Effector memory CD8-positive, alpha-beta T cell (primary cell): ENCODE results near the gene MYO15B.

Source experiments
- ATAC-seq: fragments of 150-1000 bp; cut with Tn5 transposase; replicated peaks from 2 replicates; pipeline ENCODE4 v1.10.0; 2021; ENCODE audit warnings: mild to moderate bottlenecking, moderate library complexity
- DNase-seq, 3 experiments: peaks; one replicate each; pipeline ENCODE4 v3.0.0; 2021
- H3K27ac Mint-ChIP-seq, 2 donors: one replicate each; pipeline ENCODE4 v1.8.0; 2022; ENCODE audit warnings: mild to moderate bottlenecking in 2 of 2, mixed read lengths in 2 of 2, moderate library complexity in 2 of 2
- H3K27me3 Mint-ChIP-seq, 2 donors: one replicate each; pipeline ENCODE4 v1.8.0; 2022; ENCODE audit warnings: mixed read lengths in 2 of 2
- H3K36me3 Mint-ChIP-seq: one replicate; pipeline ENCODE4 v1.8.0; 2022; ENCODE audit warnings: mild to moderate bottlenecking, moderate library complexity, mixed read lengths; ENCODE audit not compliant: insufficient read depth
- H3K4me1 Mint-ChIP-seq, 2 donors: one replicate each; pipeline ENCODE4 v1.8.0; 2022; ENCODE audit warnings: low read depth in 2 of 2, mixed read lengths in 2 of 2
- H3K4me3 Mint-ChIP-seq, 2 donors: one replicate each; pipeline ENCODE4 v1.8.0; 2022; ENCODE audit warnings: mild to moderate bottlenecking in 2 of 2, mixed read lengths in 2 of 2, moderate library complexity in 2 of 2
- H3K9me3 Mint-ChIP-seq, 2 donors: one replicate each; pipeline ENCODE4 v1.8.0; 2022; ENCODE audit warnings: mixed read lengths in 2 of 2

MYO15B gene

DNA sequence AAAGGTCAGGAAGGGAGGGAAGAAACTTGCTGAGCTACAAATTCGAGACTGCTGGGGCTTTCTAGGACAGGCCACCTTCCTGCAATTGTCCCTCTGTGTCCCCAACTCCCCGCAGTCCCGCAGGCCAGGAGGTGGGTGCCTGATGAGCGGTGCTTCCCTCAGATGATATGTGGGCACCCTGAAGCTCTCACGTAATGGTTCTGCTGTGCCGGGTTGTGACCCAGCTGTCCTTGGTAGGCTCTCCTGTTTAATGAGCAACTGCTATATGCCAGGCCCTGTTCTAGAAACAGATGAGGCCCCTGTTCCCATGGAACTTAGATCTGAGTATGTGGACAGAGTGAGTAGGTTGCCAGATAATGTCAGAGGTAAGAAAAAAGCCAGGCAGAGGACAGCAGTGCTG is 22.0 kb upstream of the MYO15B start:
- Mint-ChIP-seq H3K27ac (peak overlapping the region in 1 of 2 donors; percentile 23), H3K4me3 (no peak overlapping the region), H3K9me3 (no peaks in the 10 kb centered on the region)

DNA sequence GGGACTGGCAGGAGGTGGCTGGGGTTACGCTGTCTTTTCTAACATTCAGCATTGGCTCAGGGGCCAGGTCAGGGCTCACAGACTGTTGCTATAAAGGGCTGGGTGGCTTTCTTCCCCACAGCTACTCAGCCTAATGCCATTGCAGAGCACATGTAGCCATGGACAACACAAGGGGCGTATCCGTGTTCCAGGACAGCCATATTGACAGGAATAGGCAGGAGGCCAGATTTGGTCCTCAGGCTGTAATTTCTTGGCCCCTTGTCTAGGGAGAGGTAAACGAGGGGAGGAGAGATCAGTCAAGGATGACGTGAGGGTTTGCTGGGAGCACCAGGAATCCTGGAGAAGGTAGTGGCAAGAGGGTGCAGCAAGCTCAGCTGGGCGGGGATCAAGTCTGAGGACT is 21.2 kb upstream of the MYO15B start:
- peaks cover 0 to 3% of the 10 kb centered on the region in 2 donors for H3K4me1 Mint-ChIP-seq
- H3K9me3 Mint-ChIP-seq: no peaks in the 10 kb centered on the region
- no peaks in the 10 kb centered on the region for H3K27me3 Mint-ChIP-seq
- no peak overlapping the region for H3K4me3 Mint-ChIP-seq
- DNase-seq: no peak
- H3K27ac Mint-ChIP-seq: no peak overlapping the region
- ATAC-seq: no peak
- peaks cover 34% of the 10 kb centered on the region for H3K36me3 Mint-ChIP-seq

More for the DNA sequence above, 22.0 kb upstream of the MYO15B start:
- DNase-seq (no peak), ATAC-seq (no peak)
- no peaks in the 10 kb centered on the region for H3K27me3 Mint-ChIP-seq
- peaks cover 0 to under 1% of the 10 kb centered on the region in 2 donors for H3K4me1 Mint-ChIP-seq
- H3K36me3 Mint-ChIP-seq: peaks cover 30% of the 10 kb centered on the region

DNA sequence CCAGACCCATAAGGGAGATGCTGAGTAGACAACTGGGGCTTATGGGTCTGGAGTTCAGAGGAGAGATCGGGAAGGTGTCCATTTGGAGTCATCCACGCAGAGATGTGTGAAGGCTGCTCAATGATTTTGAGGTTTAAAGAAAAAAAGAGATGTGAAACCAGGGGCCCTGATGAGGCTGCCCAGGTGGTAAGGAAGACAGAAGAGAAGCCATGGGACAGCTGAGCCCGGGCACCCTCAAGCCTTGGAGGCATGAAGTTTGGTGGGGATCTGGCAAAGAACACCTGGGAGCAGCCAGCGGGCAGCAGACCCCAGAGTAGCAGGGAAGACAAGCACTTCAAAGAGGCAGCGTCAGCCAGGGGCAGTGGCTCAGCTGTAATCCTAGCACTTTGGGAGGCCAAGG is 20.8 kb upstream of the MYO15B start:
- H3K27ac Mint-ChIP-seq: no peak overlapping the region
- no peak overlapping the region for H3K4me3 Mint-ChIP-seq
- DNase-seq (no peak), ATAC-seq (no peak)
- no peaks in the 10 kb centered on the region for H3K27me3 Mint-ChIP-seq
- peaks cover 37% of the 10 kb centered on the region for H3K36me3 Mint-ChIP-seq
- no peaks in the 10 kb centered on the region for H3K9me3 Mint-ChIP-seq
- peaks cover 0 to 3% of the 10 kb centered on the region in 2 donors for H3K4me1 Mint-ChIP-seq

GRCh38 chr17:75568412-75569255 is 19.0 kb upstream of the MYO15B start:
- Mint-ChIP-seq H3K9me3 (no peaks in the 10 kb centered on the region), H3K27ac (peak overlapping the region in 1 of 2 donors; percentile 23), H3K36me3 (peaks cover 41% of the 10 kb centered on the region), H3K4me1 (peaks cover 0 to 3% of the 10 kb centered on the region in 2 donors), H3K27me3 (no peaks in the 10 kb centered on the region), H3K4me3 (no peak overlapping the region)
- no peak for ATAC-seq
- no peak for DNase-seq

DNA sequence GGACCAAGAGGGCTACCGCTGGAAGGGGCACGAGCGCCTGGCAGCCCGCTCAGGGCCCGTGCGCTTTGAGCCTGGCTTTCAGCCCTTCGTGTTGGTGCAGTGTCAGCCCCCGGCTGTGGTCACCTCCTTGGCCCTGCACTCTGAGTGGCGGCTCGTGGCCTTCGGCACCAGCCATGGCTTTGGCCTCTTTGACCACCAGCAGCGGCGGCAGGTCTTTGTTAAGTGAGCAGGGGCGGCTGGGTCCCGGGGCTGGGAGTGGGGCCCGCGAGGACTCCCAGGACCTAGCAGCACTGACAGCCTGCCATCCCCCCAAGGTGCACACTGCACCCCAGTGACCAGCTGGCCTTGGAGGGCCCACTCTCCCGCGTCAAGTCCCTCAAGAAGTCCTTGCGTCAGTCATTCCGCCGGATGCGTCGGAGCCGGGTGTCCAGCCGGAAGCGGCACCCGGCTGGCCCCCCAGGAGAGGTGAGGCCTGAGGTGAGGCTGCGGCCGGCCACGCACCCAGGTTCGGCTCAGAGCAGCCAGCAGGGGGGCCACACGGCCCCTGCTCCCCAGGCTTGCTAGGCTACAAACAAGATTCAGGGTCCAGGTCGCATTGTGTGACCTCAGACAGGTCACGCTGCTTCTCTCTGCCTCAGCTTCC is 17.4 kb upstream of the MYO15B start:
- Mint-ChIP-seq H3K36me3 (peaks cover 35% of the 10 kb centered on the region), H3K4me3 (no peak overlapping the region), H3K27ac (no peak overlapping the region), H3K4me1 (peaks cover 0 to 3% of the 10 kb centered on the region in 2 donors), H3K9me3 (no peaks in the 10 kb centered on the region), H3K27me3 (no peaks in the 10 kb centered on the region)
- ATAC-seq (no peak), DNase-seq (no peak)

GRCh38 chr17:75570772-75571171 is 16.8 kb upstream of the MYO15B start:
- Mint-ChIP-seq H3K4me1 (peaks cover 0 to 3% of the 10 kb centered on the region in 2 donors), H3K27ac (no peak overlapping the region), H3K4me3 (no peak overlapping the region), H3K27me3 (no peaks in the 10 kb centered on the region), H3K9me3 (no peaks in the 10 kb centered on the region), H3K36me3 (peaks cover 33% of the 10 kb centered on the region)
- ATAC-seq (no peak), DNase-seq (no peak)

- Mint-ChIP-seq H3K9me3 (no peaks in the 10 kb centered on the region), H3K27me3 (no peaks in the 10 kb centered on the region), H3K4me1 (peaks cover 0 to 3% of the 10 kb centered on the region in 2 donors), H3K27ac (peak overlapping the region in 1 of 2 donors; percentile 57), H3K4me3 (no peak overlapping the region), H3K36me3 (peaks cover 33% of the 10 kb centered on the region)
- no peak for DNase-seq
- ATAC-seq: peak; percentile 69
These were observed 16.3 kb upstream of the MYO15B start for GRCh38 chr17:75571197-75571884.

DNA sequence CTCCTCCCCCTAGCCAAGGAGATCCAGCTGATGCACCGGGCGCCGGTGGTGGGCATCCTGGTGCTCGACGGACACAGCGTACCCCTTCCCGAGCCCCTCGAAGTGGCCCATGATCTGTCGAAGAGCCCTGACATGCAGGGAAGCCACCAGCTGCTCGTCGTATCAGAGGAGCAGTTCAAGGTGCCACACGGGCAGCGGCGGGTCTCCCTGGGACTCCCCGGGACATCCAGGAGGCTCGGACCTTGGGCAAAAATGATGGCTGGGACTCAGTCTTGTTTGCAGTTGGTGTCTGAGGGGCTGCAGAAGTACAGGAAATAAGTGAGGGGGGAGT is 15.8 kb upstream of the MYO15B start:
- H3K4me3 Mint-ChIP-seq: no peak overlapping the region
- H3K36me3 Mint-ChIP-seq: peaks cover 31% of the 10 kb centered on the region
- DNase-seq: no peak

DNA sequence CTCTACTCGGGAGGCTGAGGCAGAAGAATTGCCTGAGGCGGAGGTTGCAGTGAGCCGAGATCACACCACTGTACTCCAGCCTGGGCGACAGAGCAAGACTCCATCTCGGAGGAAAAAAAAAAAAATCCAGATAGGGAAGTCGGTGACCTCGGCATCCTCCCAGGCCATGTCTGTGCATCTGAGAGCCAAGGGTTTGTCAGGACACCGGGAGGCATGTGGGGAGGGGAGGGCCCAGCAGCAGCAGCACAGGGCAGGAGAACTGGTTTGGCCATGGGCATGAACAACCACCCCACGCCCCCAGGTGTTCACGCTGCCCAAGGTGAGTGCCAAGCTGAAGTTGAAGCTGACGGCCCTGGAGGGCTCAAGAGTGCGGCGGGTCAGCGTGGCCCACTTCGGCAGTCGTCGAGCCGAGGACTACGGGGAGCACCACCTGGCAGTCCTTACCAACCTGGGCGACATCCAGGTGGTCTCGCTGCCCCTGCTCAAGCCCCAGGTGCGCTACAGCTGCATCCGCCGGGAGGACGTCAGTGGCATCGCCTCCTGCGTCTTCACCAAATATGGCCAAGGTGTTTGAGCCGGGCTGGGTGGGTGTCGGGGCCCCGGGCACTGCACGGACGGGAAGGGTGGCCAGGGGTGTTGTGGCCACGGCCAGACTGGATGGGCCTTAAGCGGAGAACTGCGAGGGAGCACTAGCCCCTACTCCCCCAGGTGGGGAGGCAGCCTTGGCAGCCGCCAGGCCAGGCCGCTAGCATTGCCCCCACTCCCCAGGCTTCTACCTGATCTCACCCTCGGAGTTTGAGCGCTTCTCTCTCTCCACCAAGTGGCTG is 14.7 kb upstream of the MYO15B start:
- peaks cover 28% of the 10 kb centered on the region for H3K36me3 Mint-ChIP-seq
- no peak overlapping the region for H3K4me3 Mint-ChIP-seq
- DNase-seq (no peak), ATAC-seq (no peak)
- H3K9me3 Mint-ChIP-seq: no peaks in the 10 kb centered on the region
- no peaks in the 10 kb centered on the region for H3K27me3 Mint-ChIP-seq
- no peak overlapping the region for H3K27ac Mint-ChIP-seq
- peaks cover 0 to 3% of the 10 kb centered on the region in 2 donors for H3K4me1 Mint-ChIP-seq

More for the DNA sequence above, 15.8 kb upstream of the MYO15B start:
- Mint-ChIP-seq H3K4me1 (peaks cover 0 to 3% of the 10 kb centered on the region in 2 donors), H3K27ac (peak overlapping the region in 1 of 2 donors; percentile 57), H3K9me3 (no peaks in the 10 kb centered on the region), H3K27me3 (no peaks in the 10 kb centered on the region)
- no peak for ATAC-seq

- Mint-ChIP-seq H3K27ac (peak overlapping the region in 1 of 2 donors; percentile 71), H3K27me3 (no peaks in the 10 kb centered on the region), H3K36me3 (peaks cover 26% of the 10 kb centered on the region), H3K9me3 (no peaks in the 10 kb centered on the region), H3K4me3 (no peak overlapping the region), H3K4me1 (peaks cover 0 to 3% of the 10 kb centered on the region in 2 donors)
- ATAC-seq (no peak), DNase-seq (no peak)
These were observed 14.1 kb upstream of the MYO15B start for GRCh38 chr17:75573540-75573957.

DNA sequence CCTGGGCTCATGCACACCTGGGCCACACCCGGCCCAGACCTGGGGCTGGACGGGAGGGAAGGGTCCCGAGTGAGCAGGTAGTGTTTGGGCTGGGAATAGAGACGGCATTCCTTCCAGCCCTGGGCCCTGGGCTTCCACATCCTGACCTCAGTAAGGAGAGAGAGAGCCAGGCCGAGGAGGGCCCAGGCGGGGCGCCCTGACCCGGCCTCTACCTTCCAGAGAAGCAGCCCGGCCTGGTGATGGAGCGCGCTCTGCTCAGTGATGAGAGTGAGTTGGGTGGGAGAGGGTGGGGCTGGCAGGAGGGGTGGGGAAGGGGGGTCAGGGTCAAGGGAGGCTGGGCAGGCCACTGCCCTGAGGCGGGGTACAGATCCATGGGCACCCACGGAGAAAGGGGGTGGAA is 13.6 kb upstream of the MYO15B start:
- peak overlapping the region in 1 of 2 donors; percentile 71 for H3K27ac Mint-ChIP-seq
- no peak overlapping the region for H3K4me3 Mint-ChIP-seq
- H3K27me3 Mint-ChIP-seq: no peaks in the 10 kb centered on the region
- H3K36me3 Mint-ChIP-seq: peaks cover 22% of the 10 kb centered on the region
- ATAC-seq: no peak
- DNase-seq: no peak
- H3K9me3 Mint-ChIP-seq: no peaks in the 10 kb centered on the region
- peaks cover 0 to 3% of the 10 kb centered on the region in 2 donors for H3K4me1 Mint-ChIP-seq

DNA sequence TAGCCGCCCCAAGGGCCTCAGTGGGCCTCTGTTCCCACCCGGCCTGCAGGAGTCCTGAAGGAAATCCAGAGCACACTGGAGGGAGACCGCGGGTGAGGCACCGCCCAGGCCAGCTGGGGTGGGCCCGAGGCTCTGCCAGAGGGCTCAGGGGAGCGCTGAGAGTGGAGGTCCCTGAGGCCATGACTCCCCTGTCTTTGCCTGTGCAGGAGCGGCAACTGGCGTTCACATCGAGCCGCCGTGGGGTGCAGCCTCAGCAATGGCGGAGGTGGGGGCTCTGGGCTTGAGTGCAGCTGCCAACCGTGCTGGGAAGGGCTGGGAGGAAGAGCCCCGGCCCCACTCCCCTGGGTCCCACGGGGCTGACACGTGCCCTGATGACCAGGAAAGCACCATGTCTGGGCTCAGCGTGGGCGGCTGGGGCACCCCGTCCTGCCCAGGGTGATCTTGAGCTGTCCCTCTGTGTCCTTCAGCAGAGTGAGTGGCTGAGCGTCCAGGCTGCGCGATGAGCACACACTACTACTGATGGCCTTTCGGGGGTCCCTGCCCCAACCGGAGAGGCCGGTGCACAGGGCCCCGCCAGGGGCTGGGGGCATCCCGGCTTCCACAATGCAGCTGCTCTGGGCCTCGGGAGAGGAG is 13.1 kb upstream of the MYO15B start:
- no peaks in the 10 kb centered on the region for H3K27me3 Mint-ChIP-seq
- H3K4me3 Mint-ChIP-seq: no peak overlapping the region
- H3K27ac Mint-ChIP-seq: no peak overlapping the region
- DNase-seq (no peak), ATAC-seq (no peak)
- H3K9me3 Mint-ChIP-seq: no peaks in the 10 kb centered on the region
- peaks cover 0 to 3% of the 10 kb centered on the region in 2 donors for H3K4me1 Mint-ChIP-seq
- peaks cover 17% of the 10 kb centered on the region for H3K36me3 Mint-ChIP-seq
